HT1080 (cell line): Measurements from ENCODE around the gene RBM6. TPM values are rescaled to one million over a fixed set of nuclear protein-coding genes. Genes with fewer than 3 reads are reported as not detected.

ENCODE experiments used
- DNase-seq: peaks from one replicate; pipeline ENCODE4 v3.0.0-alpha.2; 2015; ENCODE audit warnings: low read depth
- total RNA-seq: library from RNA; depleted of rRNA; stranded (reverse); fragments of >200 nt; shearing (Covaris generic); gene quantifications from 2 replicates; pipeline ENCODE4 v1.2.3, GENCODE V29; 2014; rRNA removed

RBM6 gene
- total RNA-seq, 1 experiment from 2014 or later: 34.1 TPM

DNA sequence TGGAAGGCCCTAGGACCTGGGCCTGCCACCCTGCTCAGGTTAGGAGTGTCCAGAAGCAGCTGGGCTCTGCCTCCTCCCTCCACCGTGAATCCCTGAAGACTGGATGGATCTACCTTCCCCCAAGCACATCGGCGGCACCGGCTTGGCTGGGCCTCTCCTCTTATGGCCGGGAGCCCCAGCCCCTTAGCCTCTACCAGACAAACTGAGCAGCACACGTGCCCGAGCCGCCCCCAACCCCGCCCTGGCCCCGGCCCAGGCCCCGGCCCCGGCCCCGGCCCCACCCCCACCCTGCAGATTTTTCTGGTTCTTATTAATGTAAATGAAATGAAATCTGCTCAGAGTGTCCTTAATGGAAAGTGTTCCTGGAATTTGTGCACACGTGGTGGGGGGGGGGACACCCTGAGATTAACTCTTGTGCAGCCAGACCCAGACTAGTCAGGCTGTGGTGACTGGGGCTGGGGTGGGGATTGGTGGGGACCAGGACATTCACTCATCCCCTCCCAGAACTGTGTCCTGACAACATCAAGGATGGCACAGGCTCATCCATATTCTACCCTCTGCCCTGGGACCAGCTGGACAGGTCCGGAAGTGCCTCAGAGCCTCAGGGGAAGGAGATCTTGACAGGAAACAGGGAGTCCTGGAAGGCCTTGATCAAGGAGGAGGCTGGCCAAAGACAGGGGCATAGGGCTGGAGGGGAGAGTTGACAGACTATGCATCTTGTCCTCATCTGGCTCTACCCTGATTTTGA, 184.3 kb downstream of the RBM6 start:
- DNase-seq: no peak

- DNase-seq: no peak
Observed at GRCh38 chr3:50124800-50125178, 184.8 kb downstream of the RBM6 start.

GRCh38 chr3:50125541-50126286, 185.8 kb downstream of the RBM6 start:
- DNase-seq: no peak

DNA sequence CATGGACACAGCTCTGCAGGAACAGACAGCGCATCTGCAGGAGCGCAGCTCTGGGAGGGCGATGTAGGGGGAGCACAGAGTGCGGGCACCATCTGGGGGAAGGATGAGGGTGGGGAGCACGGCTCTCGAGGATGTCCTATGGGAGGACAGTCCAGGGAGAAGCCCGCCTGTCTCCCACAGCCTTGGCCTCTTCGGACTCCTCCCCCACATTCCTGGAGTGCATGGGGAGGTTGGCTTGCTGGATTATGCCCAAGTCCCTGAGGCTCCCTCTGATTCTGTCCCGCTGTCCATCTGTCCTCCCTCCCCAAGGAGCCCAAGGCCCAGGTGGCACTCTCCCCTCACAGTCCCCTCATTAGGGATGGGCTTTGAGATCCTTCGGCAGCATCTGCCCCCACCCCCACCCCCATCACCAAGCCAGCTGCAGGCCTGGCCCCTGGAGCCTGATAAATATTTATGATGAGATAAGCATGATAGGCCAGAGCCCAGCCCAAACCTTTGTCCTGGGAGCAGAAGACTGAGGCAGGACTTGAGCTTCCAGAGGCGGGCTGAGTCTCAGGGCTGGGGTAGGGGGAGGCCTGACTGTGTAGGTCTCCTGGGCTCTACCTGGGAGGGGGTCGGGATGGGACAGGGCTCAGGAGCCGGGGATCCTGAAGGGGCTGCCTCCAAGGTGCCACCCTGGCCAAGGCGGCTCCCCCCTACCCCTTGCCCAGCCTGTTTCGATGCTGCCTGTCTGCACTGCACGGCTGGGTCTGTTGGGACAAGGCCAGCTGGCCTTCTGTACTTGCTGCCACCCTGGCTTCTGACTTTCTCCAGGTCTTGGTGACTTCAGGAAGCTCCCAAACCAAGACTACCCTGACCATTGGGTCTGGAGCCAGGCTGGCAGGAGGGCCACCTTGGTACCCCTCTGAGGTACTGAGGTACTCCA, 186.6 kb downstream of the RBM6 start:
- no peak for DNase-seq

Other genes starting within 250 kb of the RBM6 start
- 2.0 and 3.2 TPM in 2 replicates for gene AMIGO3, start 220.5 kb upstream of the RBM6 start, total RNA-seq
- 25.9 and 31.0 TPM in 2 replicates for gene GMPPB, start 216.2 kb upstream of the RBM6 start, total RNA-seq
- 24.7 and 35.4 TPM in 2 replicates for gene IP6K1, start 153.6 kb upstream of the RBM6 start, total RNA-seq
- not detected in 2 replicates for gene CDHR4, start 140.3 kb upstream of the RBM6 start, total RNA-seq
- 1.6 and 5.1 TPM in 2 replicates for gene INKA1, start 136.9 kb upstream of the RBM6 start, total RNA-seq
- gene UBA7, start 126.2 kb upstream of the RBM6 start, total RNA-seq: 8.1 and 13.0 TPM in 2 replicates
- 13.4 and 15.1 TPM in 2 replicates for gene TRAIP, start 83.6 kb upstream of the RBM6 start, total RNA-seq
- 0.23 TPM in 1 of 2 replicates, not detected in the other for gene CAMKV, start 70.2 kb upstream of the RBM6 start, total RNA-seq
- gene MST1R, start 36.3 kb upstream of the RBM6 start, total RNA-seq: 1.2 TPM in 2 replicates
- 24.0 and 31.1 TPM in 2 replicates for gene MON1A, start 10.3 kb upstream of the RBM6 start, total RNA-seq
- 54.7 and 65.5 TPM in 2 replicates for gene RBM5, start 148.8 kb downstream of the RBM6 start, total RNA-seq
- 45.7 and 48.6 TPM in 2 replicates for gene SEMA3F, start 215.2 kb downstream of the RBM6 start, total RNA-seq